DOHH2 (cell line): ENCODE measurements around the gene TCAF2.
"Not testable (repeated sequence)": the region's sequence is repeated elsewhere in the genome, so short reads cannot be mapped to it uniquely, and the experiment has no call there.

Experiments
- CTCF ChIP-seq: fragments of 200-600 bp; sonication (generic); IDR thresholded peaks from one replicate; pipeline ENCODE4 v1.5.1; 2014; ENCODE audit warnings: antibody characterized with exemption, mild to moderate bottlenecking, low read depth, low read length; ENCODE audit not compliant: poor library complexity, severe bottlenecking
- EZH2phosphoT487 ChIP-seq: fragments of 200-600 bp; sonication (generic); IDR thresholded peaks from 2 replicates; pipeline ENCODE4 v1.6.1; 2017; ENCODE audit warnings: borderline replicate concordance, mild to moderate bottlenecking, antibody characterized with exemption, low read length, moderate library complexity, mixed read lengths

GRCh38 chr7:143630653-143631052, 9.9 kb downstream of the TCAF2 start:
- not testable (repeated sequence) for TF ChIP-seq CTCF, EZH2phosphoT487
